Superior temporal gyrus (tissue), 1 donor: ENCODE results near the gene TMEM52B.

Source experiments
- DNase-seq: peaks from one replicate; pipeline ENCODE4 v3.0.0-alpha.2; 2016; ENCODE audit errors: extremely low spot score

Gene TMEM52B

DNA sequence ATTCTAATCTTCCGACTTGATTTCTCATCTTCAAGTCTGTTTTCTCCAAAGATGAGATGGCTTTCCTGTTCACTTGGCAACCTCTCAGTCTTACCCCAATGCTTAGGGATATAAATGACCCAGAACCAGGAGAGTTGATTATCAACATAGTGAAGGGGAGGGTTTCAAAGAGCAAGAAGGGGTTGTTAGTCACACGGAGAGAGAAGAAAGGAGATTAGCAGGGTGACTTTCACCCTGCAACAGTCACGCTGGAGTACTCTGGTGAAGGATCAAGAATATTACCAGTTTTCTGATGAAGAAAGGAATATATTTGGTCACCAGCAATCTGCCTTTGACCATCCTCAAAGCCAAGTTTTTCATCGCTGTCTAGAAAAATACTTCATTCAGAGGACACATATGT, at the start of gene TMEM52B:
Gene TMEM52B (plus strand): TSS at position 212 of the 400 bp plus-strand sequence. CDS start 543 bp downstream, outside the sequence.
- DNase-seq, result no peak

DNA sequence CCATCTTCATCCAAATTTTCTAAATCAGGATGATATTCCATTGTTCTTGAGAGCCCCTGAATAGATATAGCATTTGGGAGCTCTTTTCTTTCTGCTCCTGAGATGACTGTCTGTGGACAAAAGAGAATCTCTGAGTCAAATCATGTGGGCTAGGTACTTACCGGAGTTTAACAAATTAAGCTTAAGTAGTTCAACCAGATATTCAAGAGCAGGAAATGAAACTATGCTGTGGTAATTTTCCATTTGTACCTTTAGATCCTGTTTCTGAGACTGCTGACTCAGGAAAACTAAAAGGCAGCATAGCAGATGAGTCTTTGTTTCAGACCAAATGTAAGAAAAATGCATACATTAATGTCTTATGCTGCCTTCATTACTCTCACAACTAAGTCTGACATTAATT, 48.8 kb upstream of the TMEM52B start, which contains the start of gene CLEC7A:
Gene CLEC7A (minus strand): TSS at position 158 of the 400 bp plus-strand sequence. CDS start 117 bp downstream, at position 41.
- no peak for DNase-seq

DNA sequence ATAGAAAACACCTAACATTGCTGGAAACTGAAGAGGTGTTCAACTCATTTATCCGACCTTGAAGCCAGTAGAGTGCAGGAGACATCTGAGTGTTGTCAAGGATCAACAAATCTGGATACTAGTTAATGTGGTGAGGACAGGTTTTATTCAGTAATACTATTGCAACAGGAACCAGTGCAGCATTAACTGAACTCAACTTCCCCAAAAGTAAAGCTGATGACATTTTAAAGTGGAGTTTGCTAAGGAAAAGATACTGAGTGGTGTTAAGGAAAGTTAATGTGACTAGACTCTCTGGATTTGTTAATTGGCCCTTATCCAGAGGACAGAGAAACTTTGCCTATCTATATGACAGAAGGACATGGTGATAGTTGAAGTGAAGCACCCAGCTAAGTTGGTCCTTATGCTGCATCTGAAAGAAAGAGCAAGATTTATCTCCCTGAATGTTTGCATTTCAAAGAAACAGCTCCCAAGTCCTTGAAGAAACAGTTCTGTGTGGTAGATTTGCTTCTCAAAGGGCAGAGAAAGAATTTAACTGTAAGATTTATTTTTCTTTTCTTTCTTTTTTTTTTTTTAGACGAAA, 47.6 kb upstream of the TMEM52B start:
- no peak for DNase-seq

DNA sequence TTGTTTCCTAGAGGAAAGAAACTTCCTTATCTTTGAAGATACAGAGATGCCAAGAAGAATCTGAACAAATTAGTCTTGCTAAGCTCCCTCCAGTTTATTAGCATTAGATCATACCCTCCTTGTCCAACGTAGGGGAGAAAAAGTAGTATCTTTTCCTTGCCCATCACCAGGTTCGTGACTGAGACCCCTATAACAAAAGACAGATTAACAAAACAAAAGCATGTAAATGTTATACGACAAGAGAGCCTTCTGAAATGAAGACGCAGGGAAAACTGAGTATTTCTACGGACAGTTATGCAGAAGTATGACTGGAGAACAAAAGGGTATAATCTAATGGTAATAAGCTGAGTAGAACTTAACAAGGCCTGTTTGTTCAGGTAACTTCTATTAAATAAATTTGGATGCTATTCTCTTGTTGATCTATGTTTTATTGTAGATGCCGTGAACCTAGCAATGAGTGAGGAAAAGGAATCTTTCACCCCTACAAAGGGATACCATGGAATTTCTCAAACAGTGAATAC, 45.9 kb upstream of the TMEM52B start:
- no peak for DNase-seq

DNA sequence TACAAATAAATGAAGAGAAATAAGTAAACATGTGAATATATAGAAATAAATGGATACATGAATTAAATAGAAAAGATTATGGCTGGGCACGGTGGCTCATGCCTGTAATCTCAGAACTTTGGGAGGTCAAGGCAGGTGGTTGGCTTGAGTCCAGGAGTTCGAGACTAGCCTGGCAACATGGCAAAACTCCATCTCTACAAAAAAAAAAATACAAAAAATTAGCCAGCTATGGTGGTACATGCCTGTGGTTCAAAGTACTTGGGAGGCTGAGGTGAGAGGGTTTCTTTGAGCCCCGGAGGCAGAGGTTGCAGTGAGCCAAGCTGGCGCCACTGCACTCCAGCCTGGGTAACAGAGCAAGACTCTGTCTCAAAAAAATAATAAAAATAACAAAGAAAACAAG, 43.7 kb upstream of the TMEM52B start:
- DNase-seq, result no peak

DNA sequence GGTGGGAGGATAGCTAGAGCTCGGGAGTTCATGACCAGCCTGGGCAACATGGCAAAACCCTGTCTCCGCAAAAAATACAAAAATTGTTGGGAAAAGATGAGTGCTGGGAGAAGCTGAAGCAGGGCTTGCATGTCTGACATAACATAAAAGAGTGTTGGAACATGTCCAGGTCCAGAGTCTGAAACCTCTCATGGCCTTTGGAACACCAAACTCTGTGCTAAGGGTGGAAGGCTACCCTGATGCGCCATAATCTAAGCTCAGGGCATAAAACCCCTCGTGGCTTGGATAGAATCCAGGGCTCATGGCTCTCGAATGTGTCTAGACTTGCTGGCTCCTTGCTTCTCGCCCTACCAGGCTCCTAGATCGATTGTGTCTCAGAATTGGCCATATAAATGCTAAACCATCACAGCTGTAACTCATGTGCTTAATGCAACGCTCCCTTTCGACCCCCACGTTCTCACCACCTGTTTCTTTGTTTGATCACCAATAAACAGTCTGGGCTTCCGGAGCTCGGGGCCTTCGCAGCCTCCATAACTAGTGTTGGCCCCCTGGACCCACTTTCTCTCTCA, 42.1 kb upstream of the TMEM52B start:
- DNase-seq, result no peak

DNA sequence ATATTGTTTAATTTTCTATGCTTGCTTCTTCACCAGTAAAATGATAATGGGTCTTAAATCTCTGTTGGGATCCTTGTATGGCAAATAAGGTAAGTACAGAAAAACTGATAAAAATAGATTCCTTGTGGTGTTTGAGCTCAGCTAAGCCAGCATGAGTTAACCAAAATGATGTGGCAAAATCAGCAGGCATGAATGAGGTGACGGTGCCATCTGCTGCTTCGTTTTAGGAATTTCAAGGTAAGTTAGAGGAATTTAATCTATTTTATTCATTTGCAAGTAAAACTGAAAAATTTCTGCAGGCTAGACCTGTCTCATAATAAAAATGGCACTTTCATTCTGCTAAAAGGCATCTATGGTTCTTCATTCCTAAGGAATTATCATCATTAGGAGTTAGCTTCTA, 38.8 kb upstream of the TMEM52B start:
- DNase-seq, result peak; percentile 78

DNA sequence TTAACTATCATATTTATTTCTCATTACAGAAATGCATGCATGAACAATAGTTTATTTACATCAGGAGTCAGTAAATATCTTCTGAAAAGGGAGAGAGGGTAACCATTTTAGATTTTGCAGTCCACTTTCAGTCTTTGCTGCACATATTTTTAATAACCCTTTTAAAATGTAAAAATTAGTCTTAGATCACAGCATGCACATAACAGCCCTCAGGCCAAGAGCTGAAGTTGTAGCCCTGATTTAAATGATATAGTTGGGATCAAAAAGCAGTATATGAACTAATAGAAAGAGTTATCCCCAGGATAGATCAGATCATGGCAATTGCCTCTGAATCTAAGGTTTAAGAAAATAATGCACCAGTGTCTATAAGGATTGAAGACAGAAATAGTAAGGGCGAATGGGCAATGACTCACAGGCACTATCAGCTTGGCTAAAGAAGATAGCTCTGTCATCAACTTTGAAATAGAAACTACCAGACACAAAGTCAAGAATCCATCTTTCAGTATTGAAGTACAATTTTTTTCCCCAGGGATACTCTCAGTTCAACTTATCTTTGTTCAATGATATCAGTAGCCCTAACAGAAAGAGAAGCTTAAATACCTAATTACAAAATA, 35.7 kb upstream of the TMEM52B start:
- DNase-seq, result no peak

DNA sequence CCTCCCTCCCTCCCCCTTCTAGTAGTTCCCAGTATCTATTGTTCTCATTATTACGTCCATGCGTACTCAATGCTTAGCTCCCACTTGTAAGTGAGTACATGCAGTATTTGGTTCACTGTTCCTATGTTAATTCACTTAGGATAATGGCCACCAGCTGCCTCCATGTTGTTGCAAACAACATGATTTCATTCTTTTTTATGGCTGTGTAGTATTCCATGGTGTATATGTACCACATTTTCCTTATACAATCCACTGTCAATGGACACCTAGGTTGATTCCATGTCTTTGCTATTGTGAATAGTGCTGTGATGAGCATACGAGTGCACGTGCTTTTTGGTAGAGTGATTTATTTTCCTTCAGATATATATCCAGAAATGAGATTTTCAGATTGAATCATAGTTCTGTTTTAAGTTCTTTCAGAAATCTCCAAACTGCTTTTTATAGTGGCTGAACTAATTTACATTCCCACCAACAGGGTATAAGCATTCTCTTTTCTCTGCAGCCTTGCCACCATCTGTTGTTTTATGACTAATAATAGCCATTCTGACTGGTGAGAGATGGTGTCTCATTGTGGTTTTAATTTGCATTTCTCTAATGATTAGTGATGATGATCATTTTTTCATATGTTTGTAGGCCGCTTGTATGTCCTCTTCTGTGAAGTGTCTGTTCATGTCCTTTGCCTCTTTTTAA, 31.0 kb upstream of the TMEM52B start:
- no peak for DNase-seq

DNA sequence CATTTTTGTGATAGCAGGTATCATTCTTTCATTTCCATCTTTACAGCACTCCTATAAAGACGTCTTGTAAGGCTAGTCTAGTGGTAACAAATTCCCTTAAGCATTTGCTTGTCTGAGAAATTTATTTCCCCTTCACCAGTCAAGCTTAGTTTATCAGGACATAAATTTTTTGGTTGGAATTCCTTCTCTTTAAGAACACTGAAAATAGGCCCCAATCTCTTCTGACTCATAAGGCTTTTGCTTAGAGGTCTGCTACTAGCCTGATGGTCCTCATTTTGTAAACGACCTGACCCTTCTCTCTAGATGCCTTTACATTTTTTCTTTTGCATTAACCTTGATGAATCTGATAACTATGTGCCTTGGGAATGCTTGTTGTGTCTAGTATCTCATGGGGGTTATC, 27.2 kb upstream of the TMEM52B start:
- no peak for DNase-seq

DNA sequence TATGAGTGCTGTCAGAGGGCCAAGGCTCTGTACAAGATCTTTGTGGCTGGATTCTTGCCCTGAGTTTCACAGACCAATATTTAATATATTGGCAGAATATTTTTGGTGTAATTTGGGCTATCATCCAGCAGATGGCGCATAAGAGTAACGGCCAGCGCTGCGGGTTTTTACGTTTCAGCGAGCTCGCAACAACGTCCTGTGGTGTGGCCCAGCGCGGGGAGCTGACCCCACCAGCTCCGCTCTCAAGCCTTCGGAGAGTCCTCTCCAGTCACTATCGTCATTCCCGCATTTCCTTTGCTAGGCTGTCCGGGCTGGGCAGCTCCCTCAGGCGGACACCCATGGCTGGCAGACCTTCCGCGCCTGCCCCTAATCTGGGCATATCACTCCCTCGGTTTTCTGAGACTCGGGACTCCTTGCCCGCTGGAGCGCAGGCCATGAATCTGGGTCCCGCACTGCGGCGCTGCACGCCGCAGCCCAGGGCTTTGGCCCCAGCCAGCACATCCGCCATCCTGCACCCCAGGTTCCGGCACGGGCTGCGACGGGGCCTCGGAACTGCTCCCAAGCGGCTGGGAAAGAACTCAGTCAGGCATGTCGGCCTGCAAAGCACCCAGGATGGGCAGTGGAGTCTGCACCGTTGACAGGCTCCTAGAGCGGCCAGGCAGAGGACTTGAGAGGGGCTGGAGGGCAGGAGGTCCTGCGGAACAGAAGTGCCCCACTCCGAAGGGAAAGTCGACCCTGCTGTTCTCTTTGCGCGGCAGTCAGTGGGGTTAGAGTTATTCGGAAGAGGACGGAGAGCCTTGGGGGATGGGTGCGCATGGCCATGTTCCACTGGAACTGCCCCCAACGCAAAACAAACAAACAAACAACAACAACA, 25.3 kb upstream of the TMEM52B start:
- DNase-seq, result peak; percentile 90

DNA sequence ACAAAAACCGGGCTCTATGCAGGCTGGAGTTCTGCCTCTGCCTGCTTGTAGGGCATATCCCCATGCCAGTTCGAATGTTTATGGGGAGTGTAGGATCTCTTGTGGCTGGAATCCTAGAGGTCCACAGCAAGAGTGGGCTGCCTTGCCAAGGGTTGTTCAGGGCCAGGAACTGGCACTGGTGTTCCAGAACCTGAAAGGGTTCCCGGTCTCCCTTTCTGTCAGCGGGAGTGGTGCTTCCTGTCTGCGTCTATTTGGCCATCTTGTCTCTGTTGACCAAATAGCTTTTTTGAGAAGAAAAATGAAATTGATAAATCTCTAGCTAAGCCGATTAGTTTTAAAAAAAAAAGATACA, 24.7 kb upstream of the TMEM52B start:
- DNase-seq, result no peak

DNA sequence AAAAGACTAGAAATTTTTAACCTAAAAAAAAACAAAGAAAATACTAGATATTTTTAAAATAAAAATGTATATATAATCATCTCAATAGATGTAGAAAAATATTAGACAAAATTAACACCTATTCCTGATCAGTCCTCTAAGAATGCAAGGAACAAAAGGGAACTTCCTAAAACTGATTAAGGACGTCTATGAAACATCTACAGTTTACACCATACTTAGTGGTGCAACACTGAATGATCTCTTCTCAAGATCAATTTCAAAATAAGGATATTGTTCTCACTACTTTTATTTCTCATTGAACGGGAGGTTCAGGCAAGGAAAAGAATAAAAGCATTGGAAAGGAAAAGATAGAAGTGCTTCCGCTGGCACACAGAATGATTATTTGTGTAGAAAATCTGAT, 22.9 kb upstream of the TMEM52B start:
- no peak for DNase-seq

DNA sequence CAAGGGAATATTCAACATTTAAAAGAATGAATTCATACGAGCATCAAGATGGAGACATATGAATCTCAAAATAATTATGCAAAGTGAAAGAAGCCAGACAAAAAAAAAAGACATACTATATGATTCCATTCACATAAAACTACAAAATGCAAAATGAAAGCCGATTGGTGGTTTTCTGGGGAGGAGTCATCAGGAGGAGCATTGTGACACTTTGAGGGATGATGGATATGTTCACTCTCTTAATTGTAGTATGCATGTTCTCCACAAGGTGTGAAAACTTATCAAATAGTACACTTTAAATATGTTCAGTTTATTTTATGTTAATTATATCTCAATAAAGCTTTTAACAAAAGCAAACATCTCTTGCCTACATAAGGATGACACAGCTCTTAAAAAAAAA, 20.4 kb upstream of the TMEM52B start:
- DNase-seq, result no peak

DNA sequence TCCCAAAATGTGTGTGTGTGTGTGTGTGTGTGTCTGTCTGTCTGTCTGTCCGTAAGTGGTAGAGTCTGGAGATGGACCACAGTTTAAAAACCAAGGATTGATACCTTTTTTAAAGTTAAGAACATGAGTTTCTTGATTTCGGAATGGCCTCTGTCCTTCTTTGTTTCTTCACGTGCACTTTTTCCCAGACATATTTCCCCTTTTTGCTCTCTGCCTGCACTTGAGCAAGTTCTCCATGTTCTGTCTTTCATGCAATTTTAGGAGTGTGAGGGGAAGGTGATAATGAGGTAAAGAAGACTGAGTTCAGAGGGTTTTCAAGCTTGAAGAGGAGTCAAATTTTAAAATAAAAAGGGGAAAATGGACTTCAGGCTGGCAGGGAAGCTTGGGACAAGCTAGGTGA, 19.6 kb upstream of the TMEM52B start:
- no peak for DNase-seq

DNA sequence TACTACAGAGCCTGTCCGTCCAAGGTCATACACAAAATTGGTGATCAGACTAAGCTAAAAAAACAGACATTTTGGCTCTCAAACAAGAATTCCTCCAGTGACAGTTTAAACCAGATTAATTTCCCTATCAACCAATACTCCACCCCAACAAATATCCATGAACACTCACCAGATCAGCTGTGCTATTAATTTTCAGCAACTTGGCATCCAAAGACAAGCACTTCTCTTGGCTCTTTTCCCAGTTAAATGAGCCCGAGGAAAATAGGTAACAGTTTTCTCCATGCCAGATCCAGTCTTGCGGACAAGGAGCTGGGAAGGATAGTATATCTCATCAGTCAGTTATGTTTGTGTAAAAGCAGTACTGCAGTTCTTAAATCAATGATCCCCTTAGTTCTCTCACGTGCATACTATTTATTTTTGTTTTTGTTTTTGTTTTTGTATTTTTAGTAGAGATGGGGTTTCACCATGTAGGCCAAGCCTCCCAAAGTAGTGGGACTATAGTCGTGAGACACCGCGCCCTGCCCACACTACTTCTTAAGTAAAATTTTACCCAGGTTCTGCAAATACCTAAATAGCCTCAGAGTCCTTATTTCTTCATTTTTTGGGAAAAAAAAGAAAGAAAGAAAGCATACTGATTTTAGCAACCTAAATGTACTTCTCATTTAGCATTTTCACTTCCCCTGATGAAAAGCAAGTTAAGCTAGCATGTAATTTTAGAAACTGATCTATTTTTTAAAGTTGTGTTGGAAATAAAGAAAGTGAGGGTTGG, 18.0 kb upstream of the TMEM52B start:
- no peak for DNase-seq

DNA sequence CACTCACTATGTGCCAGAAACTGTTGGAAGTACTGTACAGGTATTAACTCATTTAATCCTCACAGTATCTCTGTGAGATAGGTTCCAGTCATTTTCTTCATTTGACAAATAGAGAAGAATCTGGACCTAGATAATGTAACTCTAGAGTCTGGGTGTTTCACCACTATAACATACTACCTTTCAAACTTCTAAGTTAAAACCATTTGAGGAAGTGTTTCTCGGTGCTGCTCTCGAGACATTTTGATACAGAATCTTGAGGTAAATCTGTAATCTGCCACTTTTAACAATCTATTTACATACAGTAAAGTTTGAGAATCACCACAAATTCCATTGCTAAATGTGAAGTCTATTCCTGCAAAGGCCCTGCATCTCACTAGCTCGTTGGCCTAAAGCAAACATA, 15.7 kb upstream of the TMEM52B start:
- no peak for DNase-seq

DNA sequence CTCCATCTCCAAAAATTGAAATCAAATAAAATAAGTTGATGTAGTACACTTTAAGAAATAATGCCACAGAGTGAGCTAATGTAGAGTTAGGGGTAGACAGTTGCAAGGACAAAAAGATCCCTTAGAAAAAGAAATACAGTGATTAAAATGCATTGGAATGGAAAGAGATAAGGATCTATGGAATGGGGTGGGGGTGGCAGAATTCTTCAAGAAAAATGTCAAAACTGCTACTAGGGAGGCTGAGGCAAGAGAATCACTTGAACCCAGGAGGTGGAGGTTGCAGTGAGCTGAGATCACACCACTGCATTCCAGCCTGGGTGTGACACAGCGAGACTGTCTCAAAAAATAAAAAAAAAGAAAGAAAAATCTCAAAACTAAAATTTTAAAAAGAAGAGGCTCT, 13.4 kb upstream of the TMEM52B start:
- no peak for DNase-seq

DNA sequence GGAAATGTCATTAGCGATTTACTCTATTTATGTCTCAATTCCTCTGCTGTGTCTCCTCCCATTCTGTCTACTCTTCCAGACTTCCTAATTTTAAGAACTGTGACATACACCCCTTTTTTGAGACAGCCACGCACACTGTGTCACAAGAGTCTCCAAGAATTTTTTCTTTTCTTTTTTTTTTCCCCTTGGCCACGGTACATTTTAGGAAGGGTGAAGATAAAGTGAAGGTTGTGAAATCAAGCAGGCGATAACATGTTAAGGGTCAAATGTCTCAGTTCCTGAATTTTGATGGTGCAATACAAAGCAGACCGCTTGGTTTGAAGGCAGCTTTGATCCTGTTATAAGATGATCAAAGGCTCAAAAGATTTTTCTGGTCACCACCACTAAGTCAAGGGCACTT, 11.2 kb upstream of the TMEM52B start:
- no peak for DNase-seq

DNA sequence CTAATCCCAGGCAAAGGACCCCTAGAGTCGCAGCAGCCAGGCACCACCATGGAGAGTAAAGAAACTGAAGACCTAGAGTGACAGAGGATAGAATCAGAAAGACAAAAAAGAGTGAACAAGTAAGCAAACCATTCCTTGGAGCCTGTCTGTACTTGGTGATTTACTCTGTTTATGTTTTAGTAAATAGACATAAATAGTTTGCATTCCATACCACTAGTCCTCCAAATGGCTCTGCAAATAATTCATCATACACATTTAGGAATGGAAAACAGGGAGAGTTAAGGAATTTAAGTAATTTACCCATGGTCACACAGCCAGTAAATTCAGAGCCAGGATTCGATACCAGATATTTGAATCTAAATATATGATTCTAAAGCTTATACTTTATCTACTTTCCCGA, 9.7 kb upstream of the TMEM52B start:
- DNase-seq, result no peak

DNA sequence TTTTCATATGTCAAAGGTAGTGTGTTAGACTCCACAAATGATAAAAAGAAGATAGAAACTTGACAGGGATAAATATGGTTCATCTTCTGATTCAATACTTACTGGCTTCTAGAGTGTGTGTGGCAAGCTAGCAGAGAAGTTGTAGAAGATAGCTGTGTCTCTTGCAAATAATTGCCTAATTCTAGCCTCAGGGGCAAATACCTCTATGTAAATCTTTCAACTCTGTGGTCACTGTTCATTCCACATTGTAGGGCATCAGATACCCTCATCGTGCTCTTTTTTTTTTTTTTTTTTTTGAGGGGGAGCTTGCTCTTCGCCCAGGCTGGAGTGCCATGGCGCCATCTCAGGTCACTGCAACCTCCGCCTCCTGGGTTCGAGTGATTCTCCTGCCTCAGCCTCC, 8.6 kb upstream of the TMEM52B start:
- DNase-seq, result no peak
